Gastrocnemius medialis (tissue), 4 donors: ENCODE measurements around the gene HOXC11. TPM values are rescaled to one million over a fixed set of nuclear protein-coding genes. Genes with fewer than 3 reads are reported as not detected.

Experiments
- ATAC-seq, 2 donors: fragments of 150-250 bp; one replicate each; pipeline ENCODE4 v1.9.1; 2016
- DNase-seq, 2 donors: peaks; one replicate each; pipeline ENCODE4 v3.0.0-alpha.2; 2019
- H3K27ac ChIP-seq, 4 donors: fragments of 200-600 bp; sonication (generic); 1 replicate in 1 of 4; 2 replicates in 3 of 4; pipeline ENCODE4 v1.5.1; 2016 to 2018; ENCODE audit warnings: mild to moderate bottlenecking in 2 of 4, moderate library complexity in 1 of 4
- H3K27me3 ChIP-seq, 3 donors: fragments of 200-600 bp; sonication (generic) in 2 of 3; 1 replicate in 1 of 3; 2 replicates in 2 of 3; pipeline versions ENCODE4 v1.5.1 to v1.6.0; 2016 to 2019; ENCODE audit warnings: mild to moderate bottlenecking in 1 of 3, moderate library complexity in 1 of 3
- H3K36me3 ChIP-seq, 2 donors: fragments of 200-600 bp; sonication (generic) in 1 of 2; one replicate each; pipeline ENCODE4 v1.5.1; 2017 to 2018
- H3K4me1 ChIP-seq, 2 donors: fragments of 200-600 bp; sonication (generic) in 1 of 2; one replicate each; pipeline ENCODE4 v1.5.1; 2016 to 2017; ENCODE audit warnings: mild to moderate bottlenecking in 2 of 2
- H3K4me3 ChIP-seq, 4 donors: fragments of 200-600 bp; sonication (generic) in 3 of 4; 1 replicate in 1 of 4; 2 replicates in 3 of 4; pipeline ENCODE4 v1.5.1; 2016 to 2019; ENCODE audit warnings: mild to moderate bottlenecking in 2 of 4
- H3K9me3 ChIP-seq, 3 donors: fragments of 200-600 bp; sonication (generic) in 2 of 3; 1 replicate in 1 of 3; 2 replicates in 2 of 3; pipeline ENCODE4 v1.5.1; 2016 to 2019
- CTCF ChIP-seq, 5 experiments: fragments of 450-650 bp in 3 of 5; fragments of 200-600 bp in 2 of 5; sonication (generic) in 2 of 5; IDR thresholded peaks in 4 of 5; conservative IDR thresholded peaks in 1 of 5; 1 replicate in 4 of 5; 2 replicates in 1 of 5; pipeline ENCODE4 v1.5.1; 2016 to 2019; ENCODE audit warnings: antibody characterized with exemption in 5 of 5, mild to moderate bottlenecking in 3 of 5, moderate library complexity in 3 of 5
- POLR2A ChIP-seq, 2 donors: fragments of 450-650 bp; IDR thresholded peaks; one replicate each; pipeline ENCODE4 v1.6.1; 2017; ENCODE audit warnings: antibody characterized with exemption in 2 of 2, mild to moderate bottlenecking in 2 of 2, moderate library complexity in 2 of 2
- in situ Hi-C, 4 donors: fragments of 200-750 bp; cut with MboI; loops; one replicate each; pipeline versions ENCODE4 v1.15.0 to v1.8.0; 2017; ENCODE audit warnings: low sequenced_read_pairs in 4 of 4
- intact Hi-C: fragments of 100-400 bp; cut with DNase I; formaldehyde crosslinking; loops from one replicate; pipeline ENCODE4 v1.15.1; 2023; ENCODE audit warnings: low total_unique reads
- total RNA-seq, 4 donors: library from RNA; depleted of rRNA; stranded (reverse); fragments of >200 nt; gene quantifications; one replicate each; pipeline versions ENCODE4 v1.1.0 to v1.2.3, GENCODE V29; 2016

HOXC11 gene
- total RNA-seq, 4 donors from 2014 or later: 0.24 to 1.1 (median 0.44) TPM

GRCh38 chr12:53961025-53961761, 11.7 kb upstream of the HOXC11 start:
- peaks cover 0 to 5% of the 10 kb centered on the region in 2 donors for H3K4me1 ChIP-seq
- H3K4me3 ChIP-seq: peak overlapping the region; percentile 14 to 46 (median 22)
- peak in 1 of 5 experiments; percentile 18 for TF ChIP-seq CTCF (IDR thresholded peaks at IDR 0.05 in 4 of 5, conservative IDR thresholded peaks at IDR 0.05 in 1 of 5)
- TF ChIP-seq POLR2A (IDR thresholded peaks at IDR 0.05): no peak
- intact Hi-C loops: no loop called here
- H3K9me3 ChIP-seq: no peaks in the 10 kb centered on the region
- H3K36me3 ChIP-seq: no peaks in the 10 kb centered on the region
- peak overlapping the region in 1 of 4 donors; percentile 27 for H3K27ac ChIP-seq
- DNase-seq (no peak), ATAC-seq (peak in 1 of 2 donors; percentile 18)
- H3K27me3 ChIP-seq: peaks cover 93 to 99% (median 95%) of the 10 kb centered on the region in 3 donors
- in situ Hi-C loops: no loop called here

GRCh38 chr12:53963005-53963404, 9.9 kb upstream of the HOXC11 start:
- intact Hi-C loops: no loop called here
- H3K4me3 ChIP-seq: no peak overlapping the region
- peak overlapping the region in 3 of 4 donors; percentile 71 to 74 (median 71) for H3K27ac ChIP-seq
- peaks cover 90 to 95% (median 93%) of the 10 kb centered on the region in 3 donors for H3K27me3 ChIP-seq
- no peak for TF ChIP-seq CTCF (IDR thresholded peaks at IDR 0.05 in 4 of 5, conservative IDR thresholded peaks at IDR 0.05 in 1 of 5)
- TF ChIP-seq POLR2A (IDR thresholded peaks at IDR 0.05): no peak
- in situ Hi-C loops: no loop called here
- DNase-seq (no peak), ATAC-seq (no peak)
- peaks cover 0 to 5% of the 10 kb centered on the region in 2 donors for H3K4me1 ChIP-seq
- H3K36me3 ChIP-seq: no peaks in the 10 kb centered on the region
- H3K9me3 ChIP-seq: no peaks in the 10 kb centered on the region

- Histone ChIP-seq H3K27me3 (peaks cover 86 to 99% (median 90%) of the 10 kb centered on the region in 3 donors), H3K9me3 (no peaks in the 10 kb centered on the region), H3K36me3 (no peaks in the 10 kb centered on the region), H3K27ac (peak overlapping the region; percentile 22 to 74 (median 71)), H3K4me1 (peaks cover 0 to 5% of the 10 kb centered on the region in 2 donors), H3K4me3 (peak overlapping the region in 2 of 4 donors; percentile 1 to 17)
- DNase-seq (no peak), ATAC-seq (no peak)
- intact Hi-C loops: no loop called here
- TF ChIP-seq CTCF (IDR thresholded peaks at IDR 0.05 in 4 of 5, conservative IDR thresholded peaks at IDR 0.05 in 1 of 5): no peak
- no peak for TF ChIP-seq POLR2A (IDR thresholded peaks at IDR 0.05)
- in situ Hi-C loops: no loop called here
Observed at GRCh38 chr12:53963434-53964314, 9.3 kb upstream of the HOXC11 start.

- ATAC-seq: no peak
- Histone ChIP-seq H3K27me3 (peaks cover 84 to 99% (median 89%) of the 10 kb centered on the region in 3 donors), H3K4me3 (peak overlapping the region in 2 of 4 donors; percentile 1 to 17), H3K9me3 (no peaks in the 10 kb centered on the region), H3K27ac (peak overlapping the region in 3 of 4 donors; percentile 71 to 74 (median 71)), H3K4me1 (peaks cover 0 to 5% of the 10 kb centered on the region in 2 donors), H3K36me3 (no peaks in the 10 kb centered on the region)
- intact Hi-C loops: no loop called here
- in situ Hi-C loops: no loop called here
- no peak for TF ChIP-seq CTCF (IDR thresholded peaks at IDR 0.05 in 4 of 5, conservative IDR thresholded peaks at IDR 0.05 in 1 of 5)
- TF ChIP-seq POLR2A (IDR thresholded peaks at IDR 0.05): no peak
- no peak for DNase-seq
Observed at GRCh38 chr12:53964315-53964713, 8.6 kb upstream of the HOXC11 start.
